NCI-H2196 treated with DMSO at 0.1 percent for 48 hours (cell line): ENCODE results near the gene IL26.

Source experiments
- DNase-seq: peaks from one replicate; lab custom pipeline; 2025; ENCODE audit not compliant: unreplicated experiment; lab: John Stamatoyannopoulos, UW

Gene IL26

DNA sequence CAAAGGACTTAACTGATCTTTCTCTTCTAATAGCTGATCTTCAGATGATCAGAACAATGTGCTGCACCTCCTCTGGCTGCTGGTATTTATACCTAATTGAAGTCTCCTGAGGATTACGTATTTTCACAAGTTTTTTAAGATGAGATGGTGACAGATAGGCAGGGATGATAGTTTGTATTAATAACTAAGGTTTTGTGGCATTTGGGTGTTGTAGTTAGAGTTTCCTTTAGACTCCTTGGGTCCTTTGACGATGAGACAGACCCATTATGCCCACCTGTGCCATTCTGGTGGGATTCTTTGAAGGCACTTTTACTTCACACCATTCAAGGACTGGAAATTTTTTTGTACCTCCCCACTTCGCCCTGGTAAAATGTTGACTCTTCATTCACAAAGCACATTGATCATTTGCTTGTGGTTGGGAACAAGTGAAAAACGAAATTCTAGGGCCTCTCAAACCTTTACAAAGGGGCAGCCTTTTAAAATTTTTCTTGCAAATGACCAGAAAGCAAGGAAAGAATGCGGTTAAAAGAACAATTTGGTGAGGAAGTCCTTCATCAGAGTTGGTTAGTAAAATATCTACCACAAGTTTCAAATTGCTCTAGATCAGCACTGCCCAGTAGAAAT, 65.8 kb downstream of the IL26 start, which contains the start of gene IFNG:
TSS of gene IFNG (minus strand) at position 60 of the 624 bp plus-strand sequence. CDS start 125 bp downstream, outside the sequence.
- no peak for DNase-seq

DNA sequence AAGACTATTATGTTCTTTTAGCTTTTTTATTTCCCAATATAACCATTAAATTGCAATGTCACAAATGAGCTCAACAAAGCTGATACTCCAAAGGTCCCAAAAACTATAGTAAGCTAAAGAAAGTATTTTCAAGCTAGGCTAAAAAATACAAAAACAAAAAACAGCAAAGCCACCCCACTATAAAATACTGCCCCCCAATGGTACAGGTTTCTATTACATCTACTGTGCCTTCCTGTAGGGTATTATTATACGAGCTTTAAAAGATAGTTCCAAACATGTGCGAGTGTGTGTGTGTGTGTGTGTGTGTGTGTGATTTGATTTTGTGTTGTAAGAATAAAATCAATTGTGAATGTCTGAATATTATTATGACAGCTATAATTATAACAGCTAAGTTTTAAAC, 67.2 kb downstream of the IL26 start:
- DNase-seq: no peak

DNA sequence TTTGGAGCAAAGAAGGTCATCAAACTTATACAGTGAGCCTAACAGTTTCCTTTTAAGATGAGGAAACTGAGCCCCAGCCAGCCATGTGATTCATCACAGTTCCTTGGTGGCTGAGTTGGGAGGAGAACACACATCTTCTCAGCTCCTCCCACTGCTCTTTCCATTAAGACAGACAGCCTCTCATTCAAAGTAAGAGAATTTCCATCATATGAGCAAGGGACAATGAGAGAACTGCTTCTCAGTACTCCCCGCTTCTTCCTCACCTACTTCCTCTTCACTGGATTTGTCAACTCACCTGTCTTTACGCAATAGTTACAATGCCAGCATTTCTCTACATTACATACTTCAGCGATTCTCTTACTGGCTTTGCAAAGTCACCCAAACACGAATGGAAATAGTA, 68.2 kb downstream of the IL26 start:
- DNase-seq: no peak

DNA sequence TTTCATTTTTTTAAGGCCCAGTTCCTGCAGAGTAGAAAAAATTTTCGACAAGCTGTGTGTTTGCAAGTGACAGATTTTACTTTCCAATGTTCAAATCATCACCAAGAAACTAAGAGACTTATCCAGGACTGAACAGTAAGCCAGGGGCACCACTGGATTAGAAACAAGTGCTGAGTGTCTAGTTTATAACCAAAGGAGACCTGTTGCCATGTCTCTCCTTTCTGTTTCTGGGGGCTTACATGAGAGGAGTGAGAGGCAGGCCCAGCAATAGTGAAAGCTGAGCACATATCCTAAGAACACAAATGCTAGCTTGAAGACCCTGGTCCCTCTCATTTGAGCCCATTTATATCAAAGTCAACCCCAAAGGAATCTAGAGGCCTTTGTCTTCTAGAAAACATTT, 69.0 kb downstream of the IL26 start:
- DNase-seq: no peak

DNA sequence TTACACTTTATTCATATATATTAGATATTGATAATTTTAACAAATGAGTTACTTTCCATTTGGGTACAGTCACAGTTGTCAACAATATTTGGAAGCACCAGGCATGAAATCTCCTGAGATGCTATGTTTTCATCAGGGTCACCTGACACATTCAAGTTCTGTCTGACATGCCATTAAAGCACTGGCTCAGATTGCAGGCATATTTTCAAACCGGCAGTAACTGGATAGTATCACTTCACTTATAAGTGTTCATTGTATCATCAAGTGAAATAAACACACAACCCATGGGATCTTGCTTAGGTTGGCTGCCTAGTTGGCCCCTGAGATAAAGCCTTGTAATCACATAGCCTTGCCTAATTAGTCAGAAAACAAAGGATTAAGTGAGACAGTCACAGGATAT, 70.8 kb downstream of the IL26 start:
- no peak for DNase-seq
